ENCODE measurements around the gene WWC2.

The WWC2 gene

DNA sequence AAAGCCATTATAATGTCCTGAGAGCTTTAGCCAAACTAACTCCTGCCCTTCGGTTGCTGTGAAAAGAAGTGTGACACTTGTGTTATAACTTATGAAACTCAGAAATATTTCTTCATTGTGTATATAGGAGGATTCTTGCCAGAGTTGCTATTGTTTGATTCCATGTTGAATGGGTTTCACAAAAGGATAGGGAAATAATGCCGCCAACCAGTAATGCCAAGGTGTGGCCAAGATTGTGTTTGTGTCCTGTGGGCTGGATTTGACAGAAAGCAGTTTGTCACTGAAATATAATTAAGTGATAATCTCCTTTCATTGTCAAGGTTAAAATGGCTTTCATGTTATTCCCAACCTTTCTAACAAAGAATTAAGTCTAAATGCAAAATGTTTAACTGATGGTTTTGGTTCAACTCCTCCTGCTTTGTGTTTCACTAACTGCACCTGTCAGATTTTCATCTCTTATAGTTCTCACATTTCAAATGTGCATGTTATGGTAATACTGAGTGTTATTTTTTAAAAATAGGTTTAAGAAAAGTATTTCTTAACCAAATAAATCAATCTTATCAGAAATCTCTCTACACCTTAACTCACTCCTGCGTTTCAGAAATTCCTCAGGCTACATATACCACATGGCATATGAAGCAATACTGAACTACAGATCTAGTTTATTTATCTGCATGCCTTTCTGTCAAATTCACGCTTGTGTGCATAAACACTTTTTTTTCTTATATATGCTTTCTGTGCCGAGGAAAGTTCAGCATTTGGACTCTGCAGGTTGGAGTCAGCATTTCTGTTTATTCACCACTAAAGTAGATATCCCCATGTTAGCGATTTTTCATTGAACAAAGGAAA is 221.4 kb downstream of the WWC2 start, which contains the start of gene CLDN22:
Gene CLDN22 (minus strand): TSS at position 66 of the 849 bp plus-strand sequence. CDS start 58 bp downstream, at position 8.
- TF ChIP-seq CTCF (IDR thresholded peaks at IDR 0.05): no peak

DNA sequence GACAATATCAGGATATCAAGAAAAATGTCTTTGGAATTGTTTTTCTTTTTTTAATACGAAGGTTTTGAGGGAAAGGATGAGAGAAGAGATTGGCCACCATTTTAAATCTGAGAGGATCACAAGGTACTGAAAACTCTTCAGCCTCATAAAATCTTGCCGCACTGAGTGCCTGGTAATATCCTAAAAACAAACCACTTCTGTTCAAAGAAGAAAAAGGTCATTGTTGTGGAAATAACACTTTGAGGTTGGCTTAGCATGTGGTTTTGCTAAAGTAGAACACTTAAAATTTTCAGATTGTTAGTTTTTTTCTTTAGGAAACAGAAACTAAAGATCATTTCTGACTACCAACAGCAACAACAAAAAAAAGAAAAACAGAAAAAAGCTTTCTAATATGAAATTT is 222.0 kb downstream of the WWC2 start:
- TF ChIP-seq CTCF (IDR thresholded peaks at IDR 0.05): no peak

DNA sequence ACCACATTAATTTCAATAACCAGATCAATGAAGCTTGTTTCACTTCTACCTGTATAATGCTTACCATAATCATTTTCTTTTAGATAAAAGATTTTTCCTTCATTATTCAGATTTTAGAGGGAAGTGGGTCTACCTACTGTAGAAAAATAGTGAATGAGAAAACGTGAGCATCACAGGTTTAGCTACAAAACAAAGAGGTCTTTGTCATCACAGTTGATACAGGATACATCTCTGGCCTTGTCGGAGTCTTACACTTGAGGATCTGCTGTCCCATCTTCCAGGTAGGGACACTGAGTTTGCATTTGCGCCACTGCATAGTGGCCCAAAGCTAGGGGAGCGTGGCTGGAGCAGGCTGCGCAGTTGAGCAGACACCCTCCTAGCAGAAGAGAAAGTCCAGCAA is 222.5 kb downstream of the WWC2 start:
- TF ChIP-seq CTCF (IDR thresholded peaks at IDR 0.05): no peak

DNA sequence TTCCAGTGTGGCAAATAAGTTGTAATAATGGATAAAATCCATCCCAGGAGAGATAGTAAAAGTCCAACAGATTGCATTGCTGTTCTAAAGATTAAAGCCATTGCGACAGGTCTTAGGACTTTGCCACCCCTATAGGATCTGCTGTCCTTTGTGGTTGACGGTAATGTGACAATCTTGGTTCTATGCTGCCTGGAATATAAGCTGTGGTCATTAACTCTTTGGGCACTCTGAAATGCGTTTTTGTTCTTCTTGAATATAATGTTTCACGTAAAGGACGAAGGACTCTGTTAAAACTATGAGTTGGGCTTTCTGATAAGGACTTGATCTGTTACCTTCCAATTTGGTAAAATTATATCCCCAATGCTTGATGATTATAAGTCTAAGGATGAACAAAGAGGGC is 223.3 kb downstream of the WWC2 start, which contains the start of gene CLDN24:
Gene CLDN24 (minus strand): TSS at position 101 of the 400 bp plus-strand sequence. CDS start 0 bp downstream, at position 101.
- TF ChIP-seq CTCF (IDR thresholded peaks at IDR 0.05): no peak

GRCh38 chr4:183323295-183323694 is 224.2 kb downstream of the WWC2 start:
- no peak for TF ChIP-seq CTCF (IDR thresholded peaks at IDR 0.05)

DNA sequence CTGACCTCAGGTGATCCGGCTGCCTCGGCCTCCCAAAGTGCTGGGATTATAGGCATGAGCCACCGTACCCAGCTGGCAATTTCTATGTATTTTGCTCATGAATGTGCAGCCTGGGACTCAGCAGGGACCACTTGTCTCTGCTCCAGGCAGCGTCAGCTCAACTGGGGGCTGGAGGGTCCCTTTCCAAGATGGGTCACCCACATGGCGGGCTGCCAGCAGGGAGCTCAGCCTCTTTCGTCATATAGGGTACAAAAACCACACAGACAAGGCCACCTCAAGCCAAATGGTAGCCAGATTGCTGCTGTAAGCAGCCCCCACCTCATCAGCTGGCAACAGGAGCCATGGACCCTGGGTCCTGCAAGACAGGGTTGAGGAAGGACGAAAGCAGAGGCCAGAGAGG is 225.6 kb downstream of the WWC2 start:
- no peak for TF ChIP-seq CTCF (IDR thresholded peaks at IDR 0.05)

GRCh38 chr4:183326853-183327252 is 227.8 kb downstream of the WWC2 start:
- no peak for TF ChIP-seq CTCF (IDR thresholded peaks at IDR 0.05)

Measured in LNCAP (cell line).